Activated CD8-positive, alpha-beta memory T cell treated with anti-CD3 and anti-CD28 coated beads for 36 hours (primary cell): ENCODE measurements around the gene TMEM30A. TPM values are rescaled to one million over a fixed set of nuclear protein-coding genes. Genes with fewer than 3 reads are reported as not detected.

Experiments used
- CTCF ChIA-PET: fragments of 350-600 bp; sonication (Branson Sonifier 250); formaldehyde crosslinking; loops from one replicate; lab custom pipeline; 2021; ENCODE audit warnings: antibody characterized with exemption; lab: Charles Lee
- POLR2A ChIA-PET: fragments of 350-600 bp; sonication (Branson Sonifier 250); formaldehyde crosslinking; loops from one replicate; lab custom pipeline; 2021; ENCODE audit warnings: antibody characterized with exemption; lab: Charles Lee
- total RNA-seq, 2 experiments: library from RNA; stranded (reverse); gene quantifications; one replicate each; pipeline ENCODE4 v1.2.3, GENCODE V29; 2021

Gene TMEM30A
- total RNA-seq, 2 experiments from 2014 or later: 47.3 to 54.4 TPM

- POLR2A ChIA-PET: interaction anchor here (0.6 to 1.1 kb wide), 2 partner anchors 12 to 30 kb away, joined by 3 read pairs; partner anchors contain the start of gene TMEM30A
- CTCF ChIA-PET: no interaction called here
Measured at GRCh38 chr6:75272145-75272840, 12.3 kb downstream of the TMEM30A start.

GRCh38 chr6:75268988-75269354 is 15.6 kb downstream of the TMEM30A start:
- ChIA-PET POLR2A (no interaction called here), CTCF (interaction anchor here (2.2 kb wide), 1 partner anchor 258 kb away, joined by 6 read pairs; no protein-coding TSS in a partner anchor)

- ChIA-PET CTCF (interaction anchor here (2.0 to 2.6 kb wide), 3 partner anchors 10 to 259 kb away, joined by 6 to 13 read pairs (median 6); partner anchors contain the start of gene TMEM30A), POLR2A (no interaction called here)
Measured at GRCh38 chr6:75268121-75268987, 16.2 kb downstream of the TMEM30A start.

- CTCF ChIA-PET: interaction anchor here (2.0 to 2.6 kb wide), 3 partner anchors 11 to 259 kb away, joined by 6 to 13 read pairs (median 6); partner anchors contain the start of gene TMEM30A
- POLR2A ChIA-PET: no interaction called here
Measured at GRCh38 chr6:75267461-75267860, 17.1 kb downstream of the TMEM30A start.

- ChIA-PET CTCF (interaction anchor here (0.6 to 2.6 kb wide), 4 partner anchors 12 to 1621 kb away, joined by 4 to 13 read pairs (median 6); partner anchors contain the start of gene TMEM30A), POLR2A (no interaction called here)
Measured at GRCh38 chr6:75266716-75267291, 17.8 kb downstream of the TMEM30A start.

GRCh38 chr6:75263401-75263750 is 21.2 kb downstream of the TMEM30A start:
- CTCF ChIA-PET: no interaction called here
- POLR2A ChIA-PET: no interaction called here

- ChIA-PET POLR2A (no interaction called here), CTCF (interaction anchor here (0.6 to 1.6 kb wide), 2 partner anchors 11 to 54 kb away, joined by 3 to 4 read pairs; no protein-coding TSS in a partner anchor)
Measured at GRCh38 chr6:75262716-75263400, 21.7 kb downstream of the TMEM30A start.

- CTCF ChIA-PET: interaction anchor here (1.6 kb wide), 1 partner anchor 53 kb away, joined by 4 read pairs; no protein-coding TSS in a partner anchor
- POLR2A ChIA-PET: no interaction called here
Measured at GRCh38 chr6:75261299-75261698, 23.3 kb downstream of the TMEM30A start.

GRCh38 chr6:75257343-75258087 is 27.1 kb downstream of the TMEM30A start:
- ChIA-PET CTCF (no interaction called here), POLR2A (no interaction called here)

GRCh38 chr6:75250552-75250951 is 34.0 kb downstream of the TMEM30A start:
- ChIA-PET POLR2A (no interaction called here), CTCF (no interaction called here)

- CTCF ChIA-PET: no interaction called here
Measured at GRCh38 chr6:75249837-75250236, 34.8 kb downstream of the TMEM30A start.

GRCh38 chr6:75246386-75246785 is 38.2 kb downstream of the TMEM30A start:
- ChIA-PET CTCF (no interaction called here), POLR2A (no interaction called here)

More at GRCh38 chr6:75249837-75250236, 34.8 kb downstream of the TMEM30A start:
- POLR2A ChIA-PET: no interaction called here

- ChIA-PET POLR2A (interaction anchor here (1.4 to 2.0 kb wide), 2 partner anchors 40 to 358 kb away, joined by 5 to 28 read pairs; partner anchors contain the start of genes SENP6 and TMEM30A), CTCF (interaction anchor here (0.7 kb wide), 1 partner anchor 1511 kb away, joined by 3 read pairs; no protein-coding TSS in a partner anchor)
Measured at GRCh38 chr6:75244063-75244584, 40.5 kb downstream of the TMEM30A start.

- CTCF ChIA-PET: interaction anchor here (0.7 to 1.0 kb wide), 2 partner anchors 27 to 1510 kb away, joined by 3 read pairs; no protein-coding TSS in a partner anchor
- POLR2A ChIA-PET: interaction anchor here (1.4 to 2.0 kb wide), 2 partner anchors 41 to 358 kb away, joined by 5 to 28 read pairs; partner anchors contain the start of genes SENP6 and TMEM30A
Measured at GRCh38 chr6:75243333-75244062, 41.1 kb downstream of the TMEM30A start, which contains the start of gene COX7A2. TSS of gene COX7A2 (minus strand) at chr6:75243801. CDS start at chr6:75243734, 67 bp downstream.

- ChIA-PET CTCF (no interaction called here), POLR2A (no interaction called here)
Measured at GRCh38 chr6:75236630-75237029, 48.0 kb downstream of the TMEM30A start.

GRCh38 chr6:75235271-75235670 is 49.3 kb downstream of the TMEM30A start:
- POLR2A ChIA-PET: no interaction called here
- CTCF ChIA-PET: no interaction called here
